WTC11 (cell line): ENCODE measurements around the gene HNF1A. TPM values are rescaled to one million over a fixed set of nuclear protein-coding genes. Genes with fewer than 3 reads are reported as not detected.

Source experiments
- ATAC-seq: fragments of 200-7000 bp; cut with Tn5 transposase; 2 replicates; pipeline ENCODE4 v1.10.0; 2021; ENCODE audit warnings: mild to moderate bottlenecking, moderate library complexity
- CTCF ChIA-PET: fragments of 300-600 bp; sonication (Branson Sonifier 250); formaldehyde crosslinking; loops from one replicate; lab custom pipeline; 2021; ENCODE audit warnings: antibody characterized with exemption; lab: Charles Lee
- POLR2A ChIA-PET: fragments of 350-600 bp; sonication (Branson Sonifier 250); formaldehyde crosslinking; loops from one replicate; lab custom pipeline; 2021; ENCODE audit warnings: antibody characterized with exemption; lab: Charles Lee
- DNase-seq: peaks from one replicate; pipeline ENCODE4 v3.0.0; 2021; ENCODE audit warnings: low spot score
- H3K27ac Mint-ChIP-seq: 2 replicates; pipeline ENCODE4 v1.8.0; 2021; ENCODE audit warnings: mixed read lengths
- H3K27me3 Mint-ChIP-seq: 2 replicates; pipeline ENCODE4 v1.8.0; 2021; ENCODE audit warnings: low read depth, mild to moderate bottlenecking, moderate library complexity, mixed read lengths
- H3K36me3 Mint-ChIP-seq: 2 replicates; pipeline ENCODE4 v1.8.0; 2021; ENCODE audit warnings: mixed read lengths
- H3K4me1 Mint-ChIP-seq: 2 replicates; pipeline ENCODE4 v1.8.0; 2022; ENCODE audit warnings: mixed read lengths
- H3K4me3 Mint-ChIP-seq: 2 replicates; pipeline ENCODE4 v1.8.0; 2021; ENCODE audit warnings: mild to moderate bottlenecking, moderate library complexity, mixed read lengths
- H3K9me3 Mint-ChIP-seq: 2 replicates; pipeline ENCODE4 v1.8.0; 2021; ENCODE audit warnings: mixed read lengths
- CBFB ChIP-seq: sonication (generic); formaldehyde crosslinking; IDR thresholded peaks from 2 replicates; pipeline ENCODE4 v1.8.1; 2022; ENCODE audit warnings: mild to moderate bottlenecking, low read depth, missing genetic modification reagents
- CREM ChIP-seq: sonication (generic); formaldehyde crosslinking; IDR thresholded peaks from 2 replicates; pipeline ENCODE4 v1.8.1; 2022; ENCODE audit warnings: mild to moderate bottlenecking, missing genetic modification reagents, moderate library complexity
- GABPB1 ChIP-seq: sonication (generic); formaldehyde crosslinking; IDR thresholded peaks from 2 replicates; pipeline ENCODE4 v1.8.1; 2023; ENCODE audit warnings: mild to moderate bottlenecking, missing genetic modification reagents
- GRHL2 ChIP-seq: fragments of 250-450 bp; sonication (Bioruptor Pico); IDR thresholded peaks from 2 replicates; pipeline ENCODE4 v1.8.0; 2022; ENCODE audit warnings: mild to moderate bottlenecking, moderate library complexity; ENCODE audit not compliant: insufficient replicate concordance, severe bottlenecking
- NR1H2 ChIP-seq: sonication (generic); formaldehyde crosslinking; IDR thresholded peaks from 2 replicates; pipeline ENCODE4 v1.9.0; 2021; ENCODE audit warnings: mild to moderate bottlenecking, moderate library complexity, missing genetic modification reagents
- NR3C1 ChIP-seq: sonication (generic); formaldehyde crosslinking; conservative IDR thresholded peaks from 2 replicates; pipeline ENCODE4 v1.8.1; 2023; ENCODE audit warnings: low read depth, mild to moderate bottlenecking, missing genetic modification reagents
- OVOL2 ChIP-seq: fragments of 250-450 bp; sonication (Bioruptor Pico); IDR thresholded peaks from 2 replicates; pipeline ENCODE4 v1.9.0; 2021; ENCODE audit warnings: mild to moderate bottlenecking, borderline replicate concordance
- total RNA-seq: library from RNA; stranded (reverse); gene quantifications from 3 replicates; pipeline ENCODE4 v1.2.3, GENCODE V29; 2021
- TF ChIP-seq, protein P1 (sequence below): sonication (generic); formaldehyde crosslinking; IDR thresholded peaks from 2 replicates; pipeline ENCODE4 v1.8.0; 2022; ENCODE audit warnings: mild to moderate bottlenecking, missing genetic modification reagents
- TF ChIP-seq, protein P2 (sequence below): sonication (generic); formaldehyde crosslinking; IDR thresholded peaks from 2 replicates; pipeline ENCODE4 v1.8.0; 2022; ENCODE audit warnings: mild to moderate bottlenecking, missing genetic modification reagents
- TF ChIP-seq, protein P3 (sequence below): sonication (generic); formaldehyde crosslinking; conservative IDR thresholded peaks from 2 replicates; pipeline ENCODE4 v1.8.1; 2022; ENCODE audit warnings: mild to moderate bottlenecking, missing genetic modification reagents
- TF ChIP-seq, protein P4 (sequence below): sonication (generic); formaldehyde crosslinking; conservative IDR thresholded peaks from 2 replicates; pipeline ENCODE4 v1.8.1; 2023; ENCODE audit warnings: mild to moderate bottlenecking, low read depth, missing genetic modification reagents, moderate library complexity
- TF ChIP-seq, protein P5 (sequence below): sonication (generic); formaldehyde crosslinking; IDR thresholded peaks from 2 replicates; pipeline ENCODE4 v1.8.0; 2022; ENCODE audit warnings: mild to moderate bottlenecking, missing genetic modification reagents
- TF ChIP-seq, protein P6 (sequence below): fragments of 250-450 bp; sonication (Bioruptor Pico); conservative IDR thresholded peaks from 2 replicates; pipeline ENCODE4 v1.9.0; 2021; ENCODE audit warnings: mild to moderate bottlenecking
- TF ChIP-seq, protein P7 (sequence below): sonication (generic); formaldehyde crosslinking; IDR thresholded peaks from 2 replicates; pipeline ENCODE4 v1.8.1; 2022; ENCODE audit warnings: missing genetic modification reagents, borderline replicate concordance
- TF ChIP-seq, protein P8 (sequence below): sonication (generic); formaldehyde crosslinking; IDR thresholded peaks from 2 replicates; pipeline ENCODE4 v1.8.1; 2023; ENCODE audit warnings: mild to moderate bottlenecking, missing genetic modification reagents, moderate library complexity
- TF ChIP-seq, protein P9 (sequence below): sonication (generic); formaldehyde crosslinking; IDR thresholded peaks from 2 replicates; pipeline ENCODE4 v1.8.1; 2022; ENCODE audit warnings: mild to moderate bottlenecking, moderate library complexity, missing genetic modification reagents
- TF ChIP-seq, protein P10 (sequence below): fragments of 250-450 bp; sonication (Bioruptor Pico); IDR thresholded peaks from 2 replicates; pipeline ENCODE4 v1.9.0; 2021; ENCODE audit warnings: mild to moderate bottlenecking

HNF1A gene
- total RNA-seq, 1 experiment from 2014 or later = not detected

DNA sequence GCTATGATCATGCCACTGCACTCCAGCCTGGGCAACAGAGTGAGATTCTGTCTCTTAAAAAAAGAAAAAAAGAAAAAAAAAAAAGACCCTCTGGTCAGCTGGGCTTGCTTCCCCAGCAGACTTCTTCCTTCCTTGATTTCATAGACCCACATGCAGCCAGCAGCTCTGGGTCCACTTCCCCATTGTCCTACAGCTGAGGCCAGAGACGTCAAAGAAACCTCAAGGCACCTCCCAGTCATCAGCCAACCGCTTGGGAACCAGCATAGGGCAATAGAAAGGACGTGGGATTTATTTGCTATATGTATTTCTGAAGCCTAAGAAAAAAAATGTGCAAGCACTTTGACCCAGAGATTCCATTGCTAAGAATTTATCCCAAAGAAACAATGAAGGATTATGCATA, 38.8 kb upstream of the HNF1A start:
- POLR2A ChIA-PET = interaction anchor here (0.7 kb wide), 2 partner anchors 24 to 48 kb away, joined by 3 to 4 read pairs; no protein-coding TSS in a partner anchor
- Mint-ChIP-seq H3K4me1 (peaks cover under 1% of the 10 kb centered on the region; the same call in 1 of the 2 replicates), H3K9me3 (no peaks in the 10 kb centered on the region), H3K4me3 (no peak overlapping the region), H3K27ac (no peak overlapping the region), H3K27me3 (no peaks in the 10 kb centered on the region), H3K36me3 (no peaks in the 10 kb centered on the region)
- CTCF ChIA-PET = interaction anchor here (0.9 to 1.4 kb wide), 5 partner anchors 9 to 70 kb away, joined by 3 to 5 read pairs (median 4); no protein-coding TSS in a partner anchor
- ATAC-seq = no peak
- no peak for DNase-seq
- TF ChIP-seq, protein P1, sequence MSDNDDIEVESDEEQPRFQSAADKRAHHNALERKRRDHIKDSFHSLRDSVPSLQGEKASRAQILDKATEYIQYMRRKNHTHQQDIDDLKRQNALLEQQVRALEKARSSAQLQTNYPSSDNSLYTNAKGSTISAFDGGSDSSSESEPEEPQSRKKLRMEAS (CRISPR knock-in tag) = no peak
- TF ChIP-seq NR1H2 (CRISPR knock-in tag) (no peak), CREM (no peak)
- TF ChIP-seq, protein P2, sequence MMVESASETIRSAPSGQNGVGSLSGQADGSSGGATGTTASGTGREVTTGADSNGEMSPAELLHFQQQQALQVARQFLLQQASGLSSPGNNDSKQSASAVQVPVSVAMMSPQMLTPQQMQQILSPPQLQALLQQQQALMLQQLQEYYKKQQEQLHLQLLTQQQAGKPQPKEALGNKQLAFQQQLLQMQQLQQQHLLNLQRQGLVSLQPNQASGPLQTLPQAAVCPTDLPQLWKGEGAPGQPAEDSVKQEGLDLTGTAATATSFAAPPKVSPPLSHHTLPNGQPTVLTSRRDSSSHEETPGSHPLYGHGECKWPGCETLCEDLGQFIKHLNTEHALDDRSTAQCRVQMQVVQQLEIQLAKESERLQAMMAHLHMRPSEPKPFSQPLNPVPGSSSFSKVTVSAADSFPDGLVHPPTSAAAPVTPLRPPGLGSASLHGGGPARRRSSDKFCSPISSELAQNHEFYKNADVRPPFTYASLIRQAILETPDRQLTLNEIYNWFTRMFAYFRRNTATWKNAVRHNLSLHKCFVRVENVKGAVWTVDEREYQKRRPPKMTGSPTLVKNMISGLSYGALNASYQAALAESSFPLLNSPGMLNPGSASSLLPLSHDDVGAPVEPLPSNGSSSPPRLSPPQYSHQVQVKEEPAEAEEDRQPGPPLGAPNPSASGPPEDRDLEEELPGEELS = no peak
- TF ChIP-seq, protein P3, sequence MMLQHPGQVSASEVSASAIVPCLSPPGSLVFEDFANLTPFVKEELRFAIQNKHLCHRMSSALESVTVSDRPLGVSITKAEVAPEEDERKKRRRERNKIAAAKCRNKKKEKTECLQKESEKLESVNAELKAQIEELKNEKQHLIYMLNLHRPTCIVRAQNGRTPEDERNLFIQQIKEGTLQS = no peak
- TF ChIP-seq, protein P4, sequence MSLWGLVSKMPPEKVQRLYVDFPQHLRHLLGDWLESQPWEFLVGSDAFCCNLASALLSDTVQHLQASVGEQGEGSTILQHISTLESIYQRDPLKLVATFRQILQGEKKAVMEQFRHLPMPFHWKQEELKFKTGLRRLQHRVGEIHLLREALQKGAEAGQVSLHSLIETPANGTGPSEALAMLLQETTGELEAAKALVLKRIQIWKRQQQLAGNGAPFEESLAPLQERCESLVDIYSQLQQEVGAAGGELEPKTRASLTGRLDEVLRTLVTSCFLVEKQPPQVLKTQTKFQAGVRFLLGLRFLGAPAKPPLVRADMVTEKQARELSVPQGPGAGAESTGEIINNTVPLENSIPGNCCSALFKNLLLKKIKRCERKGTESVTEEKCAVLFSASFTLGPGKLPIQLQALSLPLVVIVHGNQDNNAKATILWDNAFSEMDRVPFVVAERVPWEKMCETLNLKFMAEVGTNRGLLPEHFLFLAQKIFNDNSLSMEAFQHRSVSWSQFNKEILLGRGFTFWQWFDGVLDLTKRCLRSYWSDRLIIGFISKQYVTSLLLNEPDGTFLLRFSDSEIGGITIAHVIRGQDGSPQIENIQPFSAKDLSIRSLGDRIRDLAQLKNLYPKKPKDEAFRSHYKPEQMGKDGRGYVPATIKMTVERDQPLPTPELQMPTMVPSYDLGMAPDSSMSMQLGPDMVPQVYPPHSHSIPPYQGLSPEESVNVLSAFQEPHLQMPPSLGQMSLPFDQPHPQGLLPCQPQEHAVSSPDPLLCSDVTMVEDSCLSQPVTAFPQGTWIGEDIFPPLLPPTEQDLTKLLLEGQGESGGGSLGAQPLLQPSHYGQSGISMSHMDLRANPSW (CRISPR knock-in tag) = no peak

DNA sequence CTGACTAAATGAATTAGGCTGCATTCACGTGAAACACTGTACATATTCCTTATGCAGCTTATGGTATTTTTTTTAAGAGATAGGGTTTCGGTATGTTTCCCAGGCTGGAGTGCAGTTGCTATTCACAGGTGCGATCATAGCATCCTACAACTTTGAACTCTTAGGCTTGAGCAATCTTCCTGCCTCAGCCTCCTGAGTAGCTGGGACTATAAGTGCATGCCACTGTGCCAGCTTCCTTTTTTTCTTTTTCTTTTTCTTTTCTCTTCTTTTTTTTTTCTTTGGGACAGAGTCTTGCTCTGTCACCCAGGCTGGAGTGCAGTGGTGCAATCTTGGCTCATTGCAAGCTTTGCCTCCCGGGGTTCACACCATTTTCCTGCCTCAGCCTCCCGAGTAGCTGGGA, 38.3 kb upstream of the HNF1A start:
- Mint-ChIP-seq H3K27me3 (no peaks in the 10 kb centered on the region), H3K4me3 (no peak overlapping the region), H3K27ac (no peak overlapping the region), H3K36me3 (no peaks in the 10 kb centered on the region), H3K9me3 (no peaks in the 10 kb centered on the region), H3K4me1 (peaks cover 3% of the 10 kb centered on the region)
- ATAC-seq = no peak
- CTCF ChIA-PET = interaction anchor here (0.9 to 1.1 kb wide), 4 partner anchors 8 to 70 kb away, joined by 3 to 5 read pairs (median 4); no protein-coding TSS in a partner anchor
- DNase-seq = no peak
- POLR2A ChIA-PET = interaction anchor here (0.6 to 0.7 kb wide), 3 partner anchors 23 to 49 kb away, joined by 3 to 4 read pairs (median 4); no protein-coding TSS in a partner anchor
- TF ChIP-seq, protein P4 (CRISPR knock-in tag) = no peak
- TF ChIP-seq, protein P5, sequence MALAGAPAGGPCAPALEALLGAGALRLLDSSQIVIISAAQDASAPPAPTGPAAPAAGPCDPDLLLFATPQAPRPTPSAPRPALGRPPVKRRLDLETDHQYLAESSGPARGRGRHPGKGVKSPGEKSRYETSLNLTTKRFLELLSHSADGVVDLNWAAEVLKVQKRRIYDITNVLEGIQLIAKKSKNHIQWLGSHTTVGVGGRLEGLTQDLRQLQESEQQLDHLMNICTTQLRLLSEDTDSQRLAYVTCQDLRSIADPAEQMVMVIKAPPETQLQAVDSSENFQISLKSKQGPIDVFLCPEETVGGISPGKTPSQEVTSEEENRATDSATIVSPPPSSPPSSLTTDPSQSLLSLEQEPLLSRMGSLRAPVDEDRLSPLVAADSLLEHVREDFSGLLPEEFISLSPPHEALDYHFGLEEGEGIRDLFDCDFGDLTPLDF = no peak
- TF ChIP-seq, protein P6, sequence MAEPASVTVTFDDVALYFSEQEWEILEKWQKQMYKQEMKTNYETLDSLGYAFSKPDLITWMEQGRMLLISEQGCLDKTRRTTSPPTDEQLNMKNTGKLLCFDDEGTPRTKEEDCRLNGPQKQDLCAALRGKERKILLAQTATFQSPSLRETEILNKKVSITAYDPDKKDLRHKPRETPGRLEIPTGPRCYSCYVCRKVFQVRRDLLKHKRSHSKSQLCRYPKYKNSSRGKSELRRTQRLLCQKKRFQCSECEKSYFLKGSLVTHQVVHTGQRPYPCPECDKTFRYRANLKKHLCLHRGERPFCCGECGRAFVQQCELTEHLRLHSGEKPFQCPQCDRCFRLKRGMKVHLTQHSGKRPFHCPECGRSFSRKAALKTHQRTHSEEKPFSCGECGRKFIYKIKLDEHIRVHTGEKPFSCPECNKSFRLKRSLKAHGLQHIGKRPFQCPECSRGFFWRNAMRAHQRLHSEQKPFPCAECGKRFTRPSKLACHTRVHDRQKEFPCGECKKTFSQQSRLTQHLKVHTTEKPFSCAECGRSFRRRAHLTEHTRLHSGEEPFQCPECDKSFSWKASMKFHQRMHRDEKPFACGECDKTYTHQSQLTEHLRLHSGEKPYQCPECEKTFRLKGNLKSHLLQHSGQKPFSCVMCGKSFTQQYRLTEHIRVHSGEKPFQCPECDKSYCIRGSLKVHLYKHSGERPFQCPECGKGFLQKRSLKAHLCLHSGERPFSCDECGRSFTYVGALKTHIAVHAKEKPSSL = no peak
- TF ChIP-seq GABPB1 (no peak), CBFB (CRISPR knock-in tag) (no peak), NR3C1 (CRISPR knock-in tag) (no peak), OVOL2 (CRISPR knock-in tag) (no peak), GRHL2 (CRISPR knock-in tag) (no peak)
- TF ChIP-seq, protein P7, sequence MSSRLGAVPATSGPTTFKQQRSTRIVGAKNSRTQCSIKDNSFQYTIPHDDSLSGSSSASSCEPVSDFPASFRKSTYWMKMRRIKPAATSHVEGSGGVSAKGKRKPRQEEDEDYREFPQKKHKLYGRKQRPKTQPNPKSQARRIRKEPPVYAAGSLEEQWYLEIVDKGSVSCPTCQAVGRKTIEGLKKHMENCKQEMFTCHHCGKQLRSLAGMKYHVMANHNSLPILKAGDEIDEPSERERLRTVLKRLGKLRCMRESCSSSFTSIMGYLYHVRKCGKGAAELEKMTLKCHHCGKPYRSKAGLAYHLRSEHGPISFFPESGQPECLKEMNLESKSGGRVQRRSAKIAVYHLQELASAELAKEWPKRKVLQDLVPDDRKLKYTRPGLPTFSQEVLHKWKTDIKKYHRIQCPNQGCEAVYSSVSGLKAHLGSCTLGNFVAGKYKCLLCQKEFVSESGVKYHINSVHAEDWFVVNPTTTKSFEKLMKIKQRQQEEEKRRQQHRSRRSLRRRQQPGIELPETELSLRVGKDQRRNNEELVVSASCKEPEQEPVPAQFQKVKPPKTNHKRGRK (CRISPR knock-in tag) = no peak
- TF ChIP-seq, protein P8, sequence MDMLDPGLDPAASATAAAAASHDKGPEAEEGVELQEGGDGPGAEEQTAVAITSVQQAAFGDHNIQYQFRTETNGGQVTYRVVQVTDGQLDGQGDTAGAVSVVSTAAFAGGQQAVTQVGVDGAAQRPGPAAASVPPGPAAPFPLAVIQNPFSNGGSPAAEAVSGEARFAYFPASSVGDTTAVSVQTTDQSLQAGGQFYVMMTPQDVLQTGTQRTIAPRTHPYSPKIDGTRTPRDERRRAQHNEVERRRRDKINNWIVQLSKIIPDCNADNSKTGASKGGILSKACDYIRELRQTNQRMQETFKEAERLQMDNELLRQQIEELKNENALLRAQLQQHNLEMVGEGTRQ (CRISPR knock-in tag) = no peak
- TF ChIP-seq, protein P9, sequence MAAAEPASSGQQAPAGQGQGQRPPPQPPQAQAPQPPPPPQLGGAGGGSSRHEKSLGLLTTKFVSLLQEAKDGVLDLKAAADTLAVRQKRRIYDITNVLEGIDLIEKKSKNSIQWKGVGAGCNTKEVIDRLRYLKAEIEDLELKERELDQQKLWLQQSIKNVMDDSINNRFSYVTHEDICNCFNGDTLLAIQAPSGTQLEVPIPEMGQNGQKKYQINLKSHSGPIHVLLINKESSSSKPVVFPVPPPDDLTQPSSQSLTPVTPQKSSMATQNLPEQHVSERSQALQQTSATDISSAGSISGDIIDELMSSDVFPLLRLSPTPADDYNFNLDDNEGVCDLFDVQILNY (CRISPR knock-in tag) = no peak
- TF ChIP-seq, protein P10, sequence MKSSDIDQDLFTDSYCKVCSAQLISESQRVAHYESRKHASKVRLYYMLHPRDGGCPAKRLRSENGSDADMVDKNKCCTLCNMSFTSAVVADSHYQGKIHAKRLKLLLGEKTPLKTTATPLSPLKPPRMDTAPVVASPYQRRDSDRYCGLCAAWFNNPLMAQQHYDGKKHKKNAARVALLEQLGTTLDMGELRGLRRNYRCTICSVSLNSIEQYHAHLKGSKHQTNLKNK (CRISPR knock-in tag) = no peak
